PC-9 (cell line): ENCODE data around the gene PEAK3. TPM values are rescaled to one million over a fixed set of nuclear protein-coding genes. Genes with fewer than 3 reads are reported as not detected.
"Not testable (repeated sequence)": the region's sequence is repeated elsewhere in the genome, so short reads cannot be mapped to it uniquely, and the experiment has no call there.

Source experiments
- BruUV-seq: library from RNA; stranded (reverse); fragments of 400-500 nt; replicated peaks from 2 replicates; lab custom pipeline; 2021; lab: Mats Ljungman, UMichigan
- CTCF ChIA-PET: fragments of 300-600 bp; sonication (Branson Sonifier 250); formaldehyde crosslinking; loops from one replicate; lab custom pipeline; 2022; ENCODE audit warnings: antibody characterized with exemption; lab: Charles Lee
- POLR2A ChIA-PET: fragments of 300-600 bp; sonication (Branson Sonifier 250); formaldehyde crosslinking; loops from one replicate; lab custom pipeline; 2022; ENCODE audit warnings: antibody characterized with exemption; ENCODE audit not compliant: unreplicated experiment; lab: Charles Lee
- DNase-seq, 2 experiments: peaks; one replicate each; pipeline versions ENCODE4 v3.0.0 to v3.0.0-alpha.2; 2015 to 2022; ENCODE audit warnings: mixed read lengths in 1 of 2
- H2AFZ ChIP-seq: fragments of 200-600 bp; sonication (generic); 2 replicates; pipeline ENCODE4 v1.8.1; 2017; ENCODE audit warnings: antibody characterized with exemption
- H3F3A ChIP-seq: fragments of 200-600 bp; sonication (generic); 2 replicates; pipeline ENCODE4 v1.8.1; 2017; ENCODE audit warnings: antibody characterized with exemption, mild to moderate bottlenecking, low read depth; ENCODE audit not compliant: insufficient read depth
- H3K27ac ChIP-seq: fragments of 200-600 bp; sonication (generic); 2 replicates; pipeline ENCODE4 v1.6.1; 2016; ENCODE audit warnings: mixed run types
- H3K27me3 ChIP-seq: fragments of 200-600 bp; sonication (generic); 2 replicates; pipeline ENCODE4 v1.6.1; 2016; ENCODE audit warnings: low read depth, mixed run types; ENCODE audit not compliant: insufficient read depth
- H3K36me3 ChIP-seq: fragments of 200-600 bp; sonication (generic); 2 replicates; pipeline ENCODE4 v1.6.1; 2016; ENCODE audit warnings: low read depth, mixed run types
- H3K4me1 ChIP-seq: fragments of 200-600 bp; sonication (generic); replicated peaks from 2 replicates; pipeline ENCODE4 v1.6.1; 2016; ENCODE audit warnings: mixed run types; ENCODE audit not compliant: insufficient read depth
- H3K4me2 ChIP-seq: fragments of 200-600 bp; sonication (generic); 2 replicates; pipeline ENCODE4 v1.6.1; 2017; ENCODE audit warnings: mixed run types
- H3K4me3 ChIP-seq: fragments of 200-600 bp; sonication (generic); 2 replicates; pipeline ENCODE4 v1.6.1; 2016; ENCODE audit warnings: mixed run types
- H3K79me2 ChIP-seq: fragments of 200-600 bp; sonication (generic); 2 replicates; pipeline ENCODE4 v1.6.1; 2017; ENCODE audit warnings: low read depth, mixed run types
- H3K9me2 ChIP-seq: fragments of 200-600 bp; sonication (generic); 2 replicates; pipeline ENCODE4 v1.8.1; 2017; ENCODE audit warnings: mild to moderate bottlenecking; ENCODE audit not compliant: insufficient read depth
- H3K9me3 ChIP-seq: fragments of 200-600 bp; sonication (generic); 2 replicates; pipeline ENCODE4 v1.8.1; 2016; ENCODE audit warnings: low read depth; ENCODE audit not compliant: insufficient read depth
- H4K20me1 ChIP-seq: fragments of 200-600 bp; sonication (generic); 2 replicates; pipeline ENCODE4 v1.8.1; 2017; ENCODE audit not compliant: insufficient read depth
- EZH2 ChIP-seq: fragments of 200-600 bp; sonication (generic); IDR thresholded peaks from 2 replicates; pipeline ENCODE4 v1.8.0; 2017; ENCODE audit warnings: antibody characterized with exemption, low read depth
- intact Hi-C: fragments of 100-400 bp; cut with micrococcal nuclease; formaldehyde crosslinking; loops from one replicate; pipeline ENCODE4 v1.10.0; 2022; ENCODE audit not compliant: unreplicated experiment
- total RNA-seq: library from RNA; stranded (reverse); gene quantifications from 2 replicates; pipeline ENCODE4 v1.2.3, GENCODE V29; 2021
- TF ChIP-seq, protein P1 (sequence below): fragments of 200-600 bp; sonication (generic); conservative IDR thresholded peaks from 2 replicates; pipeline ENCODE4 v1.6.1; 2017; ENCODE audit warnings: mixed run types, antibody characterized with exemption, mild to moderate bottlenecking, moderate library complexity

The PEAK3 gene
- total RNA-seq, 1 experiment from 2014 or later, result not detected

DNA sequence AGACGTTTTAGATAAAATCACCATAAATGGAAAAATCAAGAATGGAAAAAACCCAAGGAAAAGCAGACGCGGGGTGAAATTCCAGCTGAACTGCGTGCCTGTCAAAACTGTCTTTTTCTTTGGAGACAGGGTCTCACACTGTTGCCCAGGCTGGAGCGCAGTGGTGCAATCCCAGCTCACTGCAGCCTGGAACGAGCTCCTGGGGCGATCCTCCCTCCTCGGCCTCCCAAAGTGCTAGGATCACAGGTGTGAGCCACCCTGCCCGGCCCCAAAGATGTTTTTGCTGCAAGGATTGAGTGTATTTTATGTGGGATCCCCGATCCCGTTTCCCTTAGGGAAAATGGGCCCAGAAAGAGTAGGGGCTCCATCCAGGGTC lies 875 bp upstream of the PEAK3 start:
- Histone ChIP-seq H3K4me2 (no peak overlapping the region), H3K27ac (no peak overlapping the region), H3K9me2 (no peaks in the 10 kb centered on the region), H3K4me1 (no peaks in the 10 kb centered on the region), H3K79me2 (no peaks in the 10 kb centered on the region), H2AFZ (no peak overlapping the region), H3F3A (no peaks in the 10 kb centered on the region), H3K9me3 (no peaks in the 10 kb centered on the region), H3K27me3 (no peaks in the 10 kb centered on the region), H3K4me3 (no peak overlapping the region), H3K36me3 (no peaks in the 10 kb centered on the region), H4K20me1 (no peaks in the 10 kb centered on the region)
- no TSS peak for BruUV-seq
- no peak for DNase-seq
- POLR2A ChIA-PET, result interaction anchor here (0.6 kb wide), 1 partner anchor 8 kb away, joined by 6 read pairs; no protein-coding TSS in a partner anchor
- intact Hi-C loops, result no loop called here
- CTCF ChIA-PET, result no interaction called here
- no peak for TF ChIP-seq EZH2
- TF ChIP-seq, protein P1, sequence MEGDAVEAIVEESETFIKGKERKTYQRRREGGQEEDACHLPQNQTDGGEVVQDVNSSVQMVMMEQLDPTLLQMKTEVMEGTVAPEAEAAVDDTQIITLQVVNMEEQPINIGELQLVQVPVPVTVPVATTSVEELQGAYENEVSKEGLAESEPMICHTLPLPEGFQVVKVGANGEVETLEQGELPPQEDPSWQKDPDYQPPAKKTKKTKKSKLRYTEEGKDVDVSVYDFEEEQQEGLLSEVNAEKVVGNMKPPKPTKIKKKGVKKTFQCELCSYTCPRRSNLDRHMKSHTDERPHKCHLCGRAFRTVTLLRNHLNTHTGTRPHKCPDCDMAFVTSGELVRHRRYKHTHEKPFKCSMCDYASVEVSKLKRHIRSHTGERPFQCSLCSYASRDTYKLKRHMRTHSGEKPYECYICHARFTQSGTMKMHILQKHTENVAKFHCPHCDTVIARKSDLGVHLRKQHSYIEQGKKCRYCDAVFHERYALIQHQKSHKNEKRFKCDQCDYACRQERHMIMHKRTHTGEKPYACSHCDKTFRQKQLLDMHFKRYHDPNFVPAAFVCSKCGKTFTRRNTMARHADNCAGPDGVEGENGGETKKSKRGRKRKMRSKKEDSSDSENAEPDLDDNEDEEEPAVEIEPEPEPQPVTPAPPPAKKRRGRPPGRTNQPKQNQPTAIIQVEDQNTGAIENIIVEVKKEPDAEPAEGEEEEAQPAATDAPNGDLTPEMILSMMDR, result no peak

DNA sequence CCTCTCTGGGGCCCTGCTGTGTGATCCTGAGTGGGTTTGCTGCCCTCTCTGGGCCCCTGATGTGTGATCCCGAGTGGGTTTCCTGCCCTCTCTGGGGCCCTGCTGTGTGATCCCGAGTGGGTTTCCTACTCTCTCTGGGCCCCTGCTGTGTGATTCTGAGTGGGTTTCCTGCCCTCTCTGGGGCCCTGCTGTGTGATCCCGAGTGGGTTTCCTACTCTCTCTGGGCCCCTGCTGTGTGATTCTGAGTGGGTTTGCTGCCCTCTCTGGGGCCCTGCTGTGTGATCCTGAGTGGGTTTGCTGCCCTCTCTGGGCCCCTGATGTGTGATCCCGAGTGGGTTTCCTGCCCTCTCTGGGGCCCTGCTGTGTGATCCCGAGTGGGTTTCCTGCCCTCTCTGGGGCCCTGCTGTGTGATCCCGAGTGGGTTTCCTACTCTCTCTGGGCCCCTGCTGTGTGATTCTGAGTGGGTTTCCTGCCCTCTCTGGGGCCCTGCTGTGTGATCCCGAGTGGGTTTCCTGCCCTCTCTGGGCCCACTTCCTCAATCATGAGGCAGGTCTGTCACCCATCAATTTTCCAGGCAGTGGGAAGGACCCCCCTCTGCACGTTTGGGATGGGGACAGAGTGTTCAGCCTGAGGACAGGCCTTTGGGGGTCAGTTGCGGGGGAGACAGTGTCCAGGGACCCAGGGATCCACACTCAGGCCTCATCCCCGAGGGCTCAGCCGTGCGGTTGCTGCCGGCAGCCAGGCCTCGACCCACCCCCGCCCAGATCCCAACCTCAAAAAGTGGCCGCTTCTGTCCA lies 512 bp downstream of the PEAK3 start:
- H3K79me2 ChIP-seq, DNase-seq, H3K27me3 ChIP-seq, BruUV-seq, H3K36me3 ChIP-seq, intact Hi-C loops, H3K27ac ChIP-seq, H3K9me2 ChIP-seq, H3K4me3 ChIP-seq, H3K9me3 ChIP-seq, POLR2A ChIA-PET, H3K4me1 ChIP-seq, H4K20me1 ChIP-seq, H2AFZ ChIP-seq, H3F3A ChIP-seq, H3K4me2 ChIP-seq, CTCF ChIA-PET: not testable (repeated sequence)

GRCh38 chr19:2280633-2281264 lies 1.2 kb downstream of the PEAK3 start:
- H3K36me3 ChIP-seq, result no peaks in the 10 kb centered on the region
- H3K27ac ChIP-seq, result no peak overlapping the region
- TF ChIP-seq, protein P1, result no peak
- no peak for TF ChIP-seq EZH2
- no peaks in the 10 kb centered on the region for H3K27me3 ChIP-seq
- no peak overlapping the region for H2AFZ ChIP-seq
- no peak overlapping the region for H3K4me2 ChIP-seq
- intact Hi-C loops, result no loop called here
- CTCF ChIA-PET, result no interaction called here
- no peaks in the 10 kb centered on the region for H3F3A ChIP-seq
- H3K79me2 ChIP-seq, result no peaks in the 10 kb centered on the region
- DNase-seq, result no peak
- no TSS peak for BruUV-seq
- H3K4me3 ChIP-seq, result no peak overlapping the region
- no peaks in the 10 kb centered on the region for H3K4me1 ChIP-seq
- H3K9me3 ChIP-seq, result no peaks in the 10 kb centered on the region
- no peaks in the 10 kb centered on the region for H3K9me2 ChIP-seq
- H4K20me1 ChIP-seq, result no peaks in the 10 kb centered on the region
- POLR2A ChIA-PET, result no interaction called here
